Glomerular visceral epithelial cell (primary cell): ENCODE data around the gene PLCL1.
A peak's percentile ranks its signal among the peaks of the same experiment; 100 is the strongest.
"Not testable (repeated sequence)": the region's sequence is repeated elsewhere in the genome, so short reads cannot be mapped to it uniquely, and the experiment has no call there.

ENCODE experiments used
- DNase-seq: peaks from one replicate; pipeline ENCODE4 v3.0.0-alpha.2; 2016; ENCODE audit errors: extremely low spot score

The PLCL1 gene

DNA sequence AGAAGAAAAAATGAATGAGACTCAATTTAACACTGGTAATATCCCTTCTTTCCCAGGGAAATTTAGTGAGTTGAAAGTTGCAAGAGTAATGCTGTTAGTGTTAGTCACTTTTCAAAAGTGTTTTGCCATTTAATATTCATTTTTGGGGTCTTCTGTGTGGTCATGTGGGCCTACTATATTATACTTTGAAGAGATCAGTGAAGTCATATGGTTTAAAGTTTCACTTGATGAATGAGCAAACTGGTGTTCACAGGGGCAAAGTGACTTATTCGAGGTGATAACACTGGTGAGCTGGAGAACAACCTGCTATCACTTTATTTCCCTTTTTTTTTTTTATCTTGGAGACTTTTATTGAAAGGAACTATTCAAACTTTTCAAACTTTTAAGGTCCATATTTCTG, 196.0 kb downstream of the PLCL1 start:
- no peak for DNase-seq

DNA sequence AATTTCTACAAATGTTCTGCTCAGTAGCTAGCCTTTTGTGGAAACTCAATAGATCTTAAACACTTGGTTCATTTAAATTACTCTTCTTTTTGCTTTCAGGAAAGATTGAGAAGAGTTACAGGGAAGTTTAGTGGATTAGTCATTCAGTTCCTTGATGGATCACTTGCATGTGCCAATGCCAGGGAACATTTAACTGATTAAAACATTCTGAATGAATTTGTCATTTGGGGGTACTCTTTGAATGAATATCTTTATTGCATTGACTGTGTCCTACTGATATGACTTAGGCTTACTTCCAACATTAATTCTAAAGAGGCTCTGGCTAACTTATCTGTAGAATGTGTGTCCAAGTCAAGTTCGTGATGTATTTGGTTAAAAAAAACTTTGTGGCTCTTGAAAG, 199.8 kb downstream of the PLCL1 start:
- DNase-seq, result no peak

DNA sequence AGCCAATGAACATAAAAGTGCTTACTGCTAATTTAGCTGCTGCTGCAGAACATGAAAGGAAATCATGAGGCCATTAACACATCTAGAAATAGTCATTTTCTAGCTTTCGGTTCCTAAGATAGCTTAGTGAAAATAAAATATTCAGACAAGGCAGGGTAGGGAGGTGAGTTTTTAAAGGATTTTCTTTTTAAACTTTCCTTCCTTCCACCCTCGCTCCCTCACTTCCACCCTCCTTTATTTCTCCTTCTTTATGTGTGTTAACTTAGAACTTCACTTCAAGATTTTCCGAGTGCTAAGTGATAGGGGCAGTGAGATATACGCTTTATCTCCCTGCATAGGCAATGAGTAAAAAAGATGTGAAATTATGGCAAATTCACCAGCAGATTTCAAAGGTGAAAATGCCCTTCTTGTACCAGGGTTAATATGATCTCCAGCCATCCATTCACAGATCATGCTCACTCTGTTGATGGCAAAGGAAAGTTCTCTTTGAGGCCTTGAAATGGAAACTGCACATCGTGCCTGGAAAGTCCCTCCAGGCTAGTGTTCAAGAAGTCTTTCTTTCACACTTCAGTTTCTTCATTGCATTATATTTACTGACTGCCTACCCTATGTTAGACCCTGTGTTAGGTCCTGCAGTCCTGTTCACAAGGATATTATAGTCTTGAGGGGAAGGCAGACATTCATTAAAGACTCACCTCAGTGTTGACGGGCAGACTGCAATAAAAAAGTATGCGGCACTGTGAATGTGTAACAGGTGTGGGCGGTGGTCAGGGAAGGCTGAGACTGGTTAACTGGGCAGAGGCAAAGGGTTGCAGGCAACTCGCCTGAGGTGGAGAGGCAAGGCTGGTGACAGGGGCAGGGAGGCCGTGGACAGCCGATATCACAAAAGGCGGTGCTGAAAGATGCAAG, 200.8 kb downstream of the PLCL1 start:
- DNase-seq, result no peak

DNA sequence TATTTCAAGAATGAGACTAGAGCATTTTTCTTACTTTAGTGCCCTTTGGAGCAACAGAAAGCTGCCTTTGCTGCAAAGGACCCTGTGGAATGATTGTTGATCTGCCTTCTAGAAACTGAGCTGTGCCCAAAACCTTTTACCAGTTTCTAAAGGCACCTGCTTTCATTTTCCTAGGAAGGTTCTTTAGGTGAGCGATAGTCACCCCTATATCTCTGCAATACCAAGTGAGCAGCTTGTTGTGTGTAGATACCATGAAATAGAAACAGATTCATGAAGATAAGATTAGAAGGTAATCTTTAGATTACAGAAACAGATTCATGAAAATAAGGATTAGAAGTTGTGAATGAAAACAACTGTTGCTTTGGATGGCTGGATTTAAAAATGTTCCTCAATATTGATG, 202.3 kb downstream of the PLCL1 start:
- DNase-seq, result no peak

DNA sequence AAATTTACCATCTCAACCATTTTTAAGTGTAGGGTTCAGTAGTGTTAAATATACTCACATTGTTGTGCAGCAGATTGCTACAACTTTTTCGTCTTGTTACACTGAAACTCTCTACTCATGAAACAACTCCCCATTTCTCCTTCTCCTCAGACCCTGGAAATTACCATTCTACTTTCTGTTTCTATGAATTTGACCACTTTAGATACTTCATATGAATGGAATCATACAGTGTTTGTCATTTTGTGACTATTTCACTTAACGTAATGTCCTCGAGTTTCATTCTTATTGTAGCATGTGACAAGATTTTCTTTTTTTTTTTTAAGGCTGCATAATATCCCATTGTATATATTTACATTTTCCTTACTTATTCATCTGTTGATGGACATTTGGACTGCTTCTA, 203.8 kb downstream of the PLCL1 start:
- DNase-seq, result no peak

DNA sequence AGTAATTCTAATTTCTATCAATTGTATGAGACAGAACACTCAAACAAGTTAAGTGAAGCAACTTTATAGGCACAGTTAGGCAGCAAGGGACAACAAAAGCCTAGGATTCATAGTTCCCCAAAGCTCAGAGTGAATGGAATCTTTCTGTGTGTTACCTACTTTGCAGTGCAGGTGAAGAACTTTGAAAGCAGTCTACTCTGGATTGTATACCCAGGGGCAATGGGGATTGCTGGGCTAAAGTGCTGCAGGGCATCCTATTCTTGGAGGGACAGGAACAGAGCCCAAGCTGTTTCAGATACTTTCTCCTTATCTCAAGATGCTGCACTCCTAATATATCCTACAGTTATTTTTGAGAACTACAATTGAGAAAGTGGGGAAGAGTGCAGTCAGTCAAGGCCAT, 207.6 kb downstream of the PLCL1 start:
- DNase-seq, result no peak

DNA sequence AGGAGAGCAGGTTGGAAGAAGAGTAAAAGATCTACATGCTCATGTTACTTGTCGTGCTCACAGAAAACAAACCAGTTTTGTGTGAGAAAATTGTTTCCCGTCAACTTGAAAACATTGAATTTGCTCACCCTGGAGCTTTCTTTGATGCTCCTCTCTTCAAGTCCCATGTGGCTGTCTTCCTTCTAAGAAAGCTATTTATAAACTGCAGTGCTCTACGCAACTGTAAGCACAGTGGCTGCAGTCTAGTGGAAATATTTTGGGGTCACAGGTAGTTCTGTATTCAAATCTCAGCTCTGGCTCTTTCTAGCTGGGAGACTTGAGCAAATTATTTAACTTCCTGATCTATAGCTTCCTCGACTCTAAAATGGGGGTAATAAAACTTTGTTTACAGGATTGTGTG, 211.8 kb downstream of the PLCL1 start:
- DNase-seq, result no peak

DNA sequence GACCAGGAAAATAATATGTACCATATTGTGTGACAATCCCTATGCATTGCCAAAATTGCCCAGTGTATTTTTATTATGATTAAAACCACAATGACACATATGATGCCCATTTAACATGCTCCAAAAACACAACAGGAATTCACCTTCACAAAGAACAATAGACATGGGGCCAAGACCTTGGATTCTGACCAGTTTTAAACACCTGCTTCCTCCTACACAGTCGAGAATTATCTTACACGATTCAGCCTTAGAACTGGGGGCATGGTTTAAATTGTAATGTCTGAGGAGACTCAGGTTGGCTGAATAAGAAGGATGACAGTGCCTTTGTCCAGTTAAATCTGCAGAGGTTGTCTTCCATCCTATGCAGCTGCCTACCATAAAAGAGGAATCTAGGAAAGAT, 212.7 kb downstream of the PLCL1 start:
- no peak for DNase-seq

DNA sequence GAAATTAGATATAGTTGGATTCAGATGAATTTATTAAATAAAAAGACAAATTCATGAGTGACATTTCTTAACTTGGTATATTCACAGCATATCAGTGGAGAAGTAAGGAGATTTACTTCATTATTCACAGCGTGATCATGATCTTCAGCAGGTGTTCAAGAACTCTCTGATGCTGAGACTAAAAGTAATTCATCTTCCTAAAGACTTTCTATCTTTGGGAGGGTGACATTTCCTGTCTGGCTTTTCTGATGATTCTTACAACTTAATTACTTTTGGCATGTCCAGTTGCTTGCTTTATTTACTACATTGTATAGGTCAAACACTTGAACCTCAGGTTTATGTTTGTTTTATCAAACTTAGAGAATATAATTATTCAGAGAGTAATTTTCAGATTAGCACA, 224.6 kb downstream of the PLCL1 start:
- DNase-seq, result no peak

DNA sequence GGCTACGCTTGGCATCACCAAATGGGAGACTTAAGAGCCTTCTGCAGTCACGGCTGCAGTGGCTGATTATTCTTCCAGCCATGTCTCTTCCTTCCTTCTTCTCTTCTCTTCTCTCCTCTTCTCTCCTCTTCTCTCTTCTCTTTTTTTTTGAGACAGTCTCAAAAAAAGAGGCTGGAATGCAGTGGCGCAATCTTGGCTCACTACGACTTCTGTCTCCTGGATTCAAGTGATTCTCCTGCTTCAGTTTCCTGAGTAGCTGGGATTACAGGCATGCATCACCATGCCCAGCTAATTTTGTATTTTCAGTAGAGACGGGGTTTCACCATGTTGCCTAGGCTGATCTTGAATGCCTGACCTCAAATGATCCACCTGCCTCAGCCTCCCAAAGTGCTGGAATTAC, 225.2 kb downstream of the PLCL1 start:
- not testable (repeated sequence) for DNase-seq

DNA sequence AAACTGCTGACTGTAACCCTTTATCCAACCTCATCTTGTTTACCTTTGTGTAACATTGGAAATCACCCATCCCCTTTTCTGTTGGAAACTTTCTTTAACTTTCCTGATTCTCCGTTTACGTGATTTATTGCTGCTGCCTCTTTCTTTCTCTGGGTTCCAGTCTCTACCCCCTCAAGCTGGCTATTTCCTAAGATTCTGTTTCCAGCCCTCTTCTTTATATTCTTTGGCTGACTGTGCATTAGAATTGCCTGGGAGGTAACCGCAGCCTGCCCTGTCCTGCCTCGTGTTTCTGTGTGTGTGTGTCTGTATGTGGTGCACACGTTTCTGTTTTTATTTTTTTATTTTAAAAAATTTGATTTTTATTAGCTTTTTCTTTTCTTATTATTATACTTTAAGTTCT, 229.2 kb downstream of the PLCL1 start:
- no peak for DNase-seq

DNA sequence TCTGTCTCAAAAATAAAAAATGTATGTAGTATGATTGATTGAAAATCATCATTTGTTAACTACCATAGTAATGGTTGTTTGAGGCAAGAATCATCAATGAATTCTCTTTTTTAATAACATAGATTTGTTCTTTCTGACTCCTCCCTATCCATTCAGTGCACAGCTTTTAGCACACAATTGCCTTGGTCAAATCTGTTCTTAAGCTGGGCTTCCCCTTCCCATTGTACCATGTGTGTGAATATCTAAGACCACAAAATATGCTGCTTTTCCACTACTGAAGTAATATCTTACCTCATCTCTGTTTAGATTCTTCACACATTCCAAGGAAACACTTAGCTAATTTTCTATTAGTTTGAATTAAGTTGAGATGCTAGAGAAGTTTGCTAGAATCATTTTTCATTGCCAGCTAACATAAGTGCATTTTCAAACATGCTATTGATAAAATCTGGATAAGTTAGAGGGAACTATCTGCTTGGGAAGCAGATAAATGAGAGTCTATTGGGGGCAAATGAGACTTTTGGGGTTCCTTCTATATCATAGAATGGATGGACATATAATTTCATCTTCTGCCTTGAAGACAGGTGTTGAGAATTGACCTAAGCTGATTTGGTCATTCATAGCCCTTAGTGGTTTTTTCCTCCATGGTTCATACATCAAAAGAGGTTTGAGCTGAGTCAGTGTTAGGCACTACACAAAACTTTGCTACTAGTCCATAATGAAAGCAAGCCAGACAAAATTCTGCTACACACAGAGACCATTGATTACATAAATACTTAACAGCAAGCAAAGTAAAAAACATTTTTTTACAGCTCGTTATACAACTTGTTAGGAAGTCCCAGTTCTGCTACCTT, 231.9 kb downstream of the PLCL1 start:
- DNase-seq, result no peak

DNA sequence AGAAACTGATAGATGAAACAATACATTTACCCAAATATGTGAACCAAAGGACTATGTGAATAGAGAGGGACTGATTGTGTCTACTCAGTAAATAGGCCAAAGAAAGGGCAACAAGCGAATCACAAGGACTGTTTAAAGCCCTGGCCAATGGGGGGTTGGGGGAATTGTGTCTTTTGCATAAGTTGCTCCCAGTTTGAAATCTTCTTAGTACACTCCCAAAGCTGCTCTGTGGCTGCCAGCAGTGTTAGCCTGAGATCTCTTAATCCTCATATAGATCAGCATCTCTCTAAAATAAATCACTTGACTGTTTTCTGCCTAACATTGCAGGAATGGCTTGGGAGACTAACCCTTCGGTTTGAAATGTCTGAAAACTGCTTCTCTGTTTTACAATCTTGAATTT, 236.4 kb downstream of the PLCL1 start:
- DNase-seq, result no peak

DNA sequence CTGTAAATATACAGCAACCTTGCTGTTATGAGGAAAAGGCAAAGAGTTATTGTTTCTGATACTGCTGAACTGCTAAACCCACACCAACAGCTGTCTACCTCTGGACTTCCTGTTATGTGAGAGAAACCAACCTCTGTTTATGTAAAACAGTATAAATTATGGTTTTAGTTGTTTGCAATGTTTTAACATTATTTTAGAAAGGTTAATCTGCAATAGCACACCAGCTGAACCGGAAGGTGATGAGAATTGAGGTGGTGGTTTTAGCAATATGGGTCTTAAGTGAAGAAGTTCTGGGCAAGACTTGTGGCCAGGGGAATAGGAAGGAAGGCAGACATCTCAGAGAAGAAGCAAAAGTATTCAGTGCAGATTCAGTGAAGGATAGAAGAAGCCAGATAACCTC, 237.8 kb downstream of the PLCL1 start:
- no peak for DNase-seq

DNA sequence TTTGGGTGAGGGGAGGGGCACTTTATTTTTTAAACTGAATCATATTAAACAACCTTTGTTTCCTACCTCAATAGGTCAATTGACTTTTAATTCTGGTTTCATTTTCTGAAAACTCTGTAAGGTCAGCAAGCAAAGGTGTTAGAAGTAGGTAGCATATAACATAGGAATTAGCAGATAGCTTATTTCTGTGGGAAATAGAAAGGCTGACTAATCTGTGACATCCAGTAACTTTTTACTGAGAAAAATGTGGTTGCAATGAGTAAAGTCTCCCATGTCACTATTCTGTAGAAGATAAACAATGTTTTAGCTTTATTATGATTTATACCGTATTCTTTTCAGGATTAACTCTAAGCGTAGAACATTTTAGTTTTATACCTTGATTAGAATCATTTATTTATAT, 240.4 kb downstream of the PLCL1 start:
- no peak for DNase-seq

DNA sequence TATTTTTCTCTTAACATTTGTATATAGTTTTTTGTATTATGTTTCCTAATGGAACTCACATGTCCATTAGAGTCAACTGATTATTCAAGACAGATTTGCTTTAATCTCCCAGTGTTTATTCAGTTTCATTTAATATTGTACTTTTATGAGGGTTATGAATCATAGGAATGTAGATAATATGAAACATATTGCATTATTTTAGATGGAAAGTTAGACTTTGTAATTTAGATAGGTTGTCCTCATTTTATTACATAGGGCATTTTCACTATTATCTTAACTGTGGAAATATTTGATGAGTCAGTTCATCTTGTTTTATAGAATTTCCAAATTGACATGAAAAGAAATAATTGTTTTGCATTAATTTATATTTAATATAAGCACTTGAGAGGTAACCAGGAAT, 240.8 kb downstream of the PLCL1 start:
- no peak for DNase-seq

DNA sequence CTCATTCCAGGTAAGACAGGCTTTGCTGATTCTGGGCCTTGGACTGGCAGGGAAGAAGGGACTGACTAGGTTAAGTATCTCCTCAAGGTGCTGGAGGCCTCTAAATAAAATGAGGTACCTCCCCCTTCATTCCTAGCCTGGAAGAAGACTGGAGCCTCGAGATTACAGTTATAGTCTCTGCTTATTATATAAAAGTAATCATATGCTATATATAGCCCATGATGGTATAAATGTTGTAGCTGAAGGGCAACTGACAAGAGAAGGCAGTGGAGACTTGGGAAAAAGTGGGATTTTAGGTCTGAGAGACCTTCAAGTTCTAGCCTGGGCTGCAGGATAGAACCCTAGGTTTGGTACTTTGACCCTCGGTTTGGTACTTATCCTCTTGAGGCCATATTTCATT, 248.3 kb downstream of the PLCL1 start:
- no peak for DNase-seq

DNA sequence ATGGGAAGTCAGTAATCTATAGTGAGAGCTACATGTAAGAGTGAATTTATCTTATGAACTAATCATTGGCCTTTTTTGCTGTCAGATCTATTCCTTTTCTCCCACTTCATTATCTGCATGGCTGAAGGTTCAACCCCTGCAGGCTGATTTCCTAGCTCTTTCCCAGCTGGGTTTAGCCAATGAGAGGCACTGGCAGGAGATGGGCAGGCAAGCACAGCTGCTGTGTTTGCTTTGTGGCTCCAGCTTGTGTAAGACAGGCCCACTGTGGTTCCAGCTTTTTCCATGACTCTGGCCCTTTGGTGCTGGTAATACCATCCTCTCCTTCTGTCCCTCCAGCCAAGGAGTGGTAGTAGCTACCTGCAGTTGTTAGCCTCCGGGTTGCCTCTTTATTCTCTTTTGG, 248.8 kb downstream of the PLCL1 start:
- no peak for DNase-seq

DNA sequence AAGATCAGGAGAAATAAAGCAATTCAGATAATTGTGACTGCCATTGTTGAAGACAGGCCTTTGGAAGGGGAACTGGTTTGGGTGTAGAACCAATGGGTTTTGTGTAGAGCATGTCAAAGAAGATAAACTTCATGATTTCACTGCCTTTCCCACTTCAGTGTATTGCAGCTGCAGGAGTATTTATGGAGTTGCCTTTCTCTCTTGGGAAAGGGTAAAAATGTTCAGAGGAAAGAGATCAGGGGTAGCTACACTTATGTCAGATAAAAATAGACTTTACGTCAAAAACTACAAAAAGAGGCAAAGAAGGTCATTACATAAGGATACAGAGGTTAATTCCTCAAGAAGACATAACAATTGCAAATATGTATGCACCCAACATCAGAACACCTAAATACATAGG, 249.4 kb downstream of the PLCL1 start:
- DNase-seq, result no peak

DNA sequence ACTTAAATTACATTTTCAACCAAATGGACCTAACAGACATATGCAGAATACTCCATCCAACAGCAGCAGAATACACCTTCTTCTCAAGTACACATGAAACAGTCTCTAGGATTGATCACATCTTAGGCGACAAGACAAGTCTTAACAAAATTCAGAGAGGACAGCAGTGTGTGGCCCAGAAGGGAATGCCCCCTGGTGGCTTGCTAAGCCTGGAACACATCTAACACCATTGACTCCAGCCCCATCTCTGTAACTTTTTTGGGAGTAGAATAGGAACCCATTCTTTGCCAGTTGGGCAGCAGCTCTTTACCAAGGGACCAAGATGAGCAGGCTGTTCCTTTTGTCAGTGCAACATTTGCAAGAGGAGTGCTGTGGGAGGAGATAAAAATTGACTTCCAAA, 249.9 kb downstream of the PLCL1 start:
- DNase-seq, result peak; percentile 9

DNA sequence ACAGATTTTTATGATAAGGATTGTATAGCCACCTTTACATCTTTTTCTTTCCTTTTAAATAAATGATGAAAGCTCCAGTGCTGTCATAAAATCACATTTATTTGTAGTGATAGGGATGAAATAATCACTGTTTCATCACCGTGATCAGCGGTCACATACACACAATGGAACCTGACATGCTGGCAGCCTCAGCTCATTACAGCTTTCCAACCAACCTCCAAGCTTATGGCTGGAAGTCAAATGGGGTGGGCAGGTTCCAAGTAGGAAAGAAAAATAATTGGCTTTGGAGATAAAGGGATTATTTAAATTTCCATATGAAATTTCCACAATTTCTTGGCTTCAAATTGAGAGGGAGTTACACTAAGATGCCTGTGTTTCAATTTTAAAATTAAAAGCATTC, 251.3 kb downstream of the PLCL1 start:
- DNase-seq, result no peak

DNA sequence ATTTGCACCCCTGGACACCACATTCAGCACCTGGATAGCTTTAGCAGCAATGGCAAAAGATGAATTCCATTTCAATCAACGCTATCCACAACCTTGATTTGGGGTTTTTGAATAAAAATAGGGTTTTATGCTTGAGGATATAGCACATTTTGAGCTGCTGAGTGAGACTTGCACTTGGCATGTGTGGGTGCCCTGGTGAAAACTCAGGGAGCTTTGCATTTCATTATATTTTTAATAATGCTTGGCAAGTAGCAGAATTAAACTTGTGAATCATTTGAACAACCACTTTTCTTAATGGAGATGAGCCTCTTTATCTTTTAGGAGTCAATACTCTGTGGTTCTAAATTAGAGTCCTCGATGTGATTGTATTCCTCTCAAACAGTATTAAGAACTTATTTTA, 252.4 kb downstream of the PLCL1 start:
- no peak for DNase-seq

DNA sequence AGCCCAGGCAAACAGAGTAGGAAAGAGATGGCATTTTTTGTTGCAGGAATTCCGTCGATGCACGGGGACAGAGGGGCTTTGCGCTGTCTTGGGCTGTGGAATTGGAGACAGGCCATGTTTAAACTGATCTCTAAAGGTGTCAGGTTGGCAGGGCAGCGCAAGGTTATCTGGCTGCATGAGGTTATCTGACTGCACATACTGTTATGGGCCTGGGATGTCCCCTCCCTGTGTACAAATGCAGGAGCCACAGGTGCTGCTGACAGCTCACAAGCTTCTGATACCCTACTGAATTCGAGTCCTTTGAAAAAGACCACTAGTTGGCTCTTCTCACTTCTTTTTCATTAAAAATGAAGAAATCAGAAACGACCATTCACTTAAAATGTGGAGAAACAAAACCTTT, 255.4 kb downstream of the PLCL1 start:
- no peak for DNase-seq
